Mucosa of rectum (tissue), 2 donors: ENCODE results near the gene SEMA6A.

Source experiments
- H3K27ac ChIP-seq, 2 donors: one replicate each; pipeline ENCODE4 v1.7.0; 2013; ENCODE audit warnings: inconsistent platforms in 2 of 2, low read depth in 2 of 2, low read length in 2 of 2
- H3K27me3 ChIP-seq, 2 donors: one replicate each; pipeline ENCODE4 v1.7.0; 2013; ENCODE audit warnings: low read length in 2 of 2; ENCODE audit not compliant: control insufficient read depth in 2 of 2, insufficient read depth in 2 of 2
- H3K36me3 ChIP-seq, 2 donors: one replicate each; pipeline ENCODE4 v1.7.0; 2013; ENCODE audit warnings: low read length in 2 of 2; ENCODE audit not compliant: control insufficient read depth in 2 of 2, insufficient read depth in 2 of 2
- H3K4me1 ChIP-seq, 2 donors: one replicate each; pipeline ENCODE4 v1.7.0; 2013; ENCODE audit warnings: low read length in 2 of 2, mild to moderate bottlenecking in 1 of 2; ENCODE audit not compliant: control insufficient read depth in 2 of 2, insufficient read depth in 2 of 2
- H3K4me3 ChIP-seq, 2 donors: one replicate each; pipeline ENCODE4 v1.7.0; 2013; ENCODE audit warnings: low read length in 2 of 2
- H3K9ac ChIP-seq, 2 donors: one replicate each; pipeline ENCODE4 v1.7.0; 2013; ENCODE audit warnings: low read length in 2 of 2, low read depth in 1 of 2, mild to moderate bottlenecking in 1 of 2
- H3K9me3 ChIP-seq, 2 donors: one replicate each; pipeline ENCODE4 v1.7.0; 2013; ENCODE audit warnings: low read length in 2 of 2; ENCODE audit not compliant: control insufficient read depth in 2 of 2
- donor health status: healthy.
- donor health status: Normal muscosa, but diverticular disease.

SEMA6A gene

DNA sequence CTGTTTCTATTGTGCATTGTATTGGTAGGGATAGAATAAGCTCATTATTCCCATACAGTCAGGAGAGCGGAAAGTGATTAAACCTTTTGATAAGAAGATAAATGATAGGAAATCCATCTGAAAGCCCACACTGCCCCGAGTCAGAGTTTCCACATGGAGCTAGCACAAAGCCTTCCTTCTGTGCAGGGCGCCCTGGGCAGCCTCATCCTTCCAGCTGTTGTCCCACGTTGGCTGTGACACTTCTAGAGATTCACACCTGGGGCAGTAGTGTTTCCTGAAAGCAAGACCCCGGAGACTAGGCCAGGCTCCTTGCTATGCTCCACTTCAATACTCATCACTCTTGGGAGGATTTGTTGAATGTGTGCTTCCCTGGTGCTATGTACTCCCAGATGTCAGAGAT is 172.4 kb downstream of the SEMA6A start:
- Histone ChIP-seq H3K27ac (no peak overlapping the region), H3K9me3 (no peaks in the 10 kb centered on the region), H3K4me1 (no peaks in the 10 kb centered on the region), H3K9ac (no peak overlapping the region), H3K4me3 (no peak overlapping the region), H3K36me3 (peaks cover 0 to 3% of the 10 kb centered on the region in 2 donors), H3K27me3 (no peaks in the 10 kb centered on the region)

DNA sequence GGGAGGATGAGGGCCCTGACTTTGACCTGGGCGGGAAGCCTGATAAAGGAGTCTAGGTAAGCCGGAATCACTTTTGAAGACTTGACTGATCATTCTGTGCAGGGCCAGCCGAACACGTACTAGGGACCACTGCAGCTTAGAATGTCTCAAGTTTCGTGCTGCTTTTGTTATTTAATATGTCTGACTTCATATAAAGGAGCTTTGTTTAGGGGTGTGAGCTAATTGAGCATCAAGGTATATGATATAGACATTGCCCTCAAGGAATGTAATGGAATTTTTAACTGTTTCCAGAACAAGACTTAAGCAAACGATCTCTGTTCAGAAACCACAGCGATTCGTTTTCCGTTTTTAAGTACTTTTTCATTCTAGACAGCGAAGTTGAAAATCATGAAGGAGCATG is 173.0 kb downstream of the SEMA6A start:
- no peak overlapping the region for H3K27ac ChIP-seq
- no peak overlapping the region for H3K4me3 ChIP-seq
- H3K4me1 ChIP-seq = no peaks in the 10 kb centered on the region
- no peaks in the 10 kb centered on the region for H3K27me3 ChIP-seq
- peaks cover 0 to 3% of the 10 kb centered on the region in 2 donors for H3K36me3 ChIP-seq
- no peaks in the 10 kb centered on the region for H3K9me3 ChIP-seq
- no peak overlapping the region for H3K9ac ChIP-seq

DNA sequence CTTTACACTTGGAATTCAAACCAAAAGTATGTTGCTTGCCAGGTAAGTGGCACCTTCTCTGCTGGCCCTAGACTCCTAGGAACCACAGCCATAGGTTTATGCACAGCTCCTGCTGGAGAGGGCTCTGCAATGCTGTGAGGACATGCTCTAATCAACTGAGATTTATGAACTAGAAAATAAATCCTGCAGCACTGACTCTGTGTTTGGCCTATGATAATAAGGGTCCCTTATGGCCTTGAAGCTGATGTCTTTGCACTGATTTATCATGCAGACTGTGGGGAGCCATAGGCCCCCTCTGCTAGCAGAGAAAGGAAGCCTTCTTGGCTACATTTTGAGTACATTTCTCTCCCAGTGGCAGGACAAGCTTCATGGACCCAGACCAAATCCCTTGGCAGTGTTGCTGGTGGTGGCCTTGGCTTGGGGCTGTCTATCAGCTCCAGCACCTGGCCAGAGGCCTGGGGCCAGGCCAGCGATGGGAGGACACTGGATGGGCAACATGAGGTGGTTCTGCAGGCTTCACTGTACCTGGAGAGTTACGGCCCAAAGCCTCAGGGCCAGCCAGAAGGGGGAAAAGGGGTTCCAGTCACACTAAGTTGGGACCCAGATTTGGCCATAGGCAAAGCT is 178.0 kb downstream of the SEMA6A start:
- H3K27ac ChIP-seq = no peak overlapping the region
- H3K4me3 ChIP-seq = no peak overlapping the region
- peaks cover 0 to 3% of the 10 kb centered on the region in 2 donors for H3K36me3 ChIP-seq
- no peaks in the 10 kb centered on the region for H3K9me3 ChIP-seq
- no peaks in the 10 kb centered on the region for H3K27me3 ChIP-seq
- H3K9ac ChIP-seq = no peak overlapping the region
- no peaks in the 10 kb centered on the region for H3K4me1 ChIP-seq

DNA sequence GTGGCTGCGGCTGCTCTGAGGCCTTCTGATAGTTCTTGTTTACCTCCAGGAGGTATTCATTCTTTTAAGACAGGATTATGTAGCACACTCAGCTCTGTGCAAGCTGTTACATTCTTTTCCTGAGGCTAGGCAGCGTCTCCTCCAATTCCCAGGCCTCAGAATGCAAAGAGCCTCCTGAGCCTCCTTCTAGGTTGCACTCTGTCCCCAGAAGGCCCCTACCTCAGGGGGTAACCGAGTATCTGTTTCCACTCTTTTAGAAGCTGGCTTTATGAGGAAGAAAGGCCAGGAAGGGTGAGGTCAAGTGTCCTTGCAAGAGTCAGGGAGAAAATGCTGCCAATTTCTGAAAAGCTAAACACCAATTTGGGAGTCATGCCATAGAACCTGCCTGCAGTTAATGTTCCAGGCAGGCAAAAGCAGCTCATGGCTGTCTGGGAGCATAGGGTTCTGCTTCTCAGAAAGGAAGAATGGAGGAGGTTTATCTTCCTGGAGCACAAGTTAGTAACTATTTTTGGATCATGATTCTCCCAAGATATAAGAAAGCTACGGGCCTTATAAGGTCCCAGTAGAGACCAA is 178.9 kb downstream of the SEMA6A start:
- Histone ChIP-seq H3K36me3 (no peaks in the 10 kb centered on the region), H3K27me3 (no peaks in the 10 kb centered on the region), H3K4me1 (no peaks in the 10 kb centered on the region), H3K9me3 (no peaks in the 10 kb centered on the region), H3K9ac (no peak overlapping the region), H3K4me3 (no peak overlapping the region), H3K27ac (no peak overlapping the region)

DNA sequence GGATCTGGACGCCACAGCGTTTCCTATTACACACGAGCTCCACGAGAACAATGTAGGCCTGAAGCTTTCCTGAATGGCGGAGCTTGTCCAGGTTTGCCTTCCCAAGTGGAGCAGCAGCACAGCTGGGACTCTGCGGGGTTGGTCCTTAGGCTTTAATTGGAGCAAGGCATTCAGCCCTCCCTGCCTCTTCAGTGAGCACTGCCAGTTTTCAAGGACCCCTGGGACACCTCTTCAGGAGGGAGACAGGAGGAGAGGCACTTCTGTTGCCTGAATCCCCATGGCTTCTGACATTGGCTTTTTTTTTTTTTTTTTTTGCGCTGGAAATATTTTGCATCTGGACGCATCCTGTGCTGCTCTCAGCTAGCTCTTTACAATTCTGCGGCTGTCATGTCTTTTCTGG is 179.4 kb downstream of the SEMA6A start:
- no peaks in the 10 kb centered on the region for H3K9me3 ChIP-seq
- H3K36me3 ChIP-seq = no peaks in the 10 kb centered on the region
- no peak overlapping the region for H3K4me3 ChIP-seq
- H3K9ac ChIP-seq = no peak overlapping the region
- H3K27ac ChIP-seq = no peak overlapping the region
- no peaks in the 10 kb centered on the region for H3K27me3 ChIP-seq
- H3K4me1 ChIP-seq = no peaks in the 10 kb centered on the region

DNA sequence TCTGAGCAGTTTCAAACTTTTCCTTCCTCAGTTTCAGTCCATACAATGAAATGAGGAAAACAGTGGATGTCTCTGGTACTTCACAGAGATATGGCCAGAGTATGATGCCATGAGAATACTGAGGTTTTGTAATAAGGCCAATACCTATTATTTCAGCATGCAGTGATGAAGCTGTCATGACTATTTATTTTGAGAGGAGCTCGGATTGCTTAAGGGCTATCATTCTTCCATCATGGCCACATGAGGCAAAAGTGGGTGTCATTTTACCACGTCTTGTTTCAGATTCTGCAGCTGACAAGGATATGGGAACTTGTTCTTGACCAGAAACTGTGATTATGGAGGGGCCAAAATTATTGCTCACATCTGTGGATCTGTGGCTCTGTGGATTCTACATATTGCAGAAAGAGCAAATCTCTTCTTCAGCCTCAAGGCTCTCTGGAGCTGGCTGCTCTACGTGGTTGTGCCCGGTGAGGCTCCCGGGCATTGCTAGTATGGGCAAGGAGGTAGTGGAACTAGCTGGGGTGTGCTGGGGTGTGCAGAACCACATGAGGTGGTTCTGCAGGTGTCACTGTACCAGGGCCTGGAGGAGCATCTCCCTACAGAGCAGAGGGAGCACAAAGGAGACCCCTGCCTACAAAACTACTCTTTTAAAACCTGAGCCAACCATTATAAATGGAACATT is 180.3 kb downstream of the SEMA6A start:
- Histone ChIP-seq H3K36me3 (no peaks in the 10 kb centered on the region), H3K9ac (no peak overlapping the region), H3K27ac (no peak overlapping the region), H3K4me1 (no peaks in the 10 kb centered on the region), H3K9me3 (no peaks in the 10 kb centered on the region), H3K4me3 (no peak overlapping the region), H3K27me3 (no peaks in the 10 kb centered on the region)
